A673 (cell line): ENCODE data around the gene SIK2. TPM values are rescaled to one million over a fixed set of nuclear protein-coding genes. Genes with fewer than 3 reads are reported as not detected.

Source experiments
- BruUV-seq: library from RNA; stranded (reverse); fragments of 400-500 nt; replicated peaks from 2 replicates; lab custom pipeline; 2021; lab: Mats Ljungman, UMichigan
- CTCF ChIA-PET: fragments of 300-600 bp; sonication (Branson Sonifier 250); formaldehyde crosslinking; loops from one replicate; lab custom pipeline; 2022; ENCODE audit warnings: antibody characterized with exemption; lab: Charles Lee
- POLR2A ChIA-PET: fragments of 300-600 bp; sonication (Branson Sonifier 250); formaldehyde crosslinking; loops from one replicate; lab custom pipeline; 2022; ENCODE audit warnings: antibody characterized with exemption; ENCODE audit not compliant: low non-redundant PET; lab: Charles Lee
- DNase-seq: peaks from one replicate; pipeline ENCODE4 v3.0.0-alpha.2; 2015; ENCODE audit warnings: low spot score
- H3K27ac ChIP-seq: fragments of 200-600 bp; sonication (generic); 2 replicates; pipeline ENCODE4 v1.5.1; 2016; ENCODE audit warnings: mixed run types, low read depth, mild to moderate bottlenecking, mixed read lengths, antibody characterized with exemption, low read length; ENCODE audit not compliant: poor library complexity, severe bottlenecking
- H3K27me3 ChIP-seq: fragments of 200-600 bp; sonication (generic); replicated peaks from 2 replicates; pipeline ENCODE4 v1.6.1; 2017; ENCODE audit warnings: mixed run types, low read depth, mild to moderate bottlenecking, mixed read lengths, antibody characterized with exemption, low read length; ENCODE audit not compliant: insufficient read depth, poor library complexity
- H3K36me3 ChIP-seq: fragments of 200-600 bp; sonication (generic); 2 replicates; pipeline ENCODE4 v1.6.1; 2016; ENCODE audit warnings: mixed run types, mild to moderate bottlenecking, mixed read lengths, antibody characterized with exemption, low read length; ENCODE audit not compliant: insufficient read depth, poor library complexity, severe bottlenecking
- H3K4me1 ChIP-seq: fragments of 200-600 bp; sonication (generic); 2 replicates; pipeline ENCODE4 v1.6.1; 2017; ENCODE audit warnings: mixed run types, mild to moderate bottlenecking, mixed read lengths, antibody characterized with exemption, low read length; ENCODE audit not compliant: insufficient read depth, poor library complexity, severe bottlenecking
- H3K4me3 ChIP-seq: fragments of 200-600 bp; sonication (generic); 2 replicates; pipeline ENCODE4 v1.5.1; 2016; ENCODE audit warnings: low read depth, mixed run types, mild to moderate bottlenecking, mixed read lengths, low read length; ENCODE audit not compliant: poor library complexity, severe bottlenecking
- H3K9me3 ChIP-seq: fragments of 200-600 bp; sonication (generic); 2 replicates; pipeline ENCODE4 v1.6.1; 2016; ENCODE audit warnings: mixed run types, low read depth, mild to moderate bottlenecking, mixed read lengths, antibody characterized with exemption, low read length; ENCODE audit not compliant: poor library complexity, severe bottlenecking
- CTCF ChIP-seq: fragments of 300-800, 200-600 bp; sonication (generic); conservative IDR thresholded peaks from 2 replicates; pipeline ENCODE4 v1.5.1; 2017; ENCODE audit warnings: low read depth, mild to moderate bottlenecking, antibody characterized with exemption, low read length, moderate library complexity, mixed read lengths
- EZH2 ChIP-seq: fragments of 200-600 bp; sonication (generic); IDR thresholded peaks from 2 replicates; pipeline ENCODE4 v1.6.1; 2017; ENCODE audit warnings: borderline replicate concordance, low read depth, mild to moderate bottlenecking, mixed read lengths, antibody characterized with exemption, low read length; ENCODE audit not compliant: poor library complexity, severe bottlenecking
- intact Hi-C: fragments of 100-400 bp; cut with micrococcal nuclease; formaldehyde crosslinking; loops from one replicate; pipeline ENCODE4 v1.10.0; 2022; ENCODE audit not compliant: unreplicated experiment
- total RNA-seq: library from RNA; stranded (reverse); gene quantifications from 2 replicates; pipeline ENCODE4 v1.2.3, GENCODE V29; 2021

The SIK2 gene
- total RNA-seq, 1 experiment from 2014 or later, result 18.7 TPM

- H3K27ac ChIP-seq, result peak overlapping the region; percentile 81
Measured at GRCh38 chr11:111601636-111601978, 642 bp upstream of the SIK2 start.

GRCh38 chr11:111602865-111603610 lies 789 bp downstream of the SIK2 start:
- Histone ChIP-seq H3K4me3 (peak overlapping the region; percentile 75), H3K4me1 (peaks cover 45% of the 10 kb centered on the region), H3K9me3 (no peaks in the 10 kb centered on the region), H3K27me3 (no peaks in the 10 kb centered on the region), H3K27ac (peak overlapping the region; percentile 93), H3K36me3 (no peaks in the 10 kb centered on the region)
- DNase-seq, result peak; percentile 48
- TF ChIP-seq EZH2, result no peak
- TF ChIP-seq CTCF, result no peak
- intact Hi-C loops, result loop anchor here (1.0 to 10.0 kb wide), 4 partner anchors 164 to 682 kb away; partner anchors contain the start of gene PPP2R1B
- ChIA-PET CTCF (interaction anchor here (0.6 to 3.3 kb wide), 2 partner anchors 174 to 249 kb away, joined by 5 to 17 read pairs; no protein-coding TSS in a partner anchor), POLR2A (no interaction called here)
- BruUV-seq, result no TSS peak

More at GRCh38 chr11:111601636-111601978, 642 bp upstream of the SIK2 start:
- H3K36me3 ChIP-seq, result no peaks in the 10 kb centered on the region
- no peaks in the 10 kb centered on the region for H3K27me3 ChIP-seq
- peak overlapping the region; percentile 75 for H3K4me3 ChIP-seq
- H3K4me1 ChIP-seq, result peaks cover 33% of the 10 kb centered on the region
- ChIA-PET CTCF (interaction anchor here (0.7 to 3.3 kb wide), 4 partner anchors 13 to 214 kb away, joined by 3 to 17 read pairs (median 4); no protein-coding TSS in a partner anchor), POLR2A (no interaction called here)
- BruUV-seq, result no TSS peak
- no peaks in the 10 kb centered on the region for H3K9me3 ChIP-seq
- no peak for DNase-seq
- intact Hi-C loops, result loop anchor here (10.0 kb wide), 1 partner anchor 683 kb away; no protein-coding TSS in a partner anchor
- TF ChIP-seq CTCF (no peak), EZH2 (no peak)

- POLR2A ChIA-PET, result interaction anchor here (0.6 kb wide), 1 partner anchor 891 kb away, joined by 3 read pairs; no protein-coding TSS in a partner anchor
- CTCF ChIA-PET, result interaction anchor here (0.6 to 3.3 kb wide), 6 partner anchors 10 to 238 kb away, joined by 3 to 17 read pairs (median 4); no protein-coding TSS in a partner anchor
- intact Hi-C loops, result loop anchor here (2.0 to 10.0 kb wide), 2 partner anchors 163 to 681 kb away; partner anchors contain the start of gene PPP2R1B
Measured at GRCh38 chr11:111603611-111604130, 1.4 kb downstream of the SIK2 start.

More at GRCh38 chr11:111603611-111604130, 1.4 kb downstream of the SIK2 start:
- Histone ChIP-seq H3K4me1 (peaks cover 40% of the 10 kb centered on the region), H3K27me3 (no peaks in the 10 kb centered on the region), H3K9me3 (no peaks in the 10 kb centered on the region), H3K36me3 (no peaks in the 10 kb centered on the region), H3K27ac (peak overlapping the region; percentile 93), H3K4me3 (peak overlapping the region; percentile 75)
- TF ChIP-seq EZH2, result no peak
- TF ChIP-seq CTCF, result no peak
- TSS peak; percentile 39 for BruUV-seq
- DNase-seq, result no peak
